Measurements from ENCODE around the gene ACAD9. TPM values are rescaled to one million over a fixed set of nuclear protein-coding genes. Genes with fewer than 3 reads are reported as not detected.

The ACAD9 gene
- total and polyA plus RNA-seq, 9 of the 15 experiments (the other 6 are each of a cell fraction or from before 2014, with no cell fraction given): 10.2 to 32.6 (median 22.8) TPM

DNA sequence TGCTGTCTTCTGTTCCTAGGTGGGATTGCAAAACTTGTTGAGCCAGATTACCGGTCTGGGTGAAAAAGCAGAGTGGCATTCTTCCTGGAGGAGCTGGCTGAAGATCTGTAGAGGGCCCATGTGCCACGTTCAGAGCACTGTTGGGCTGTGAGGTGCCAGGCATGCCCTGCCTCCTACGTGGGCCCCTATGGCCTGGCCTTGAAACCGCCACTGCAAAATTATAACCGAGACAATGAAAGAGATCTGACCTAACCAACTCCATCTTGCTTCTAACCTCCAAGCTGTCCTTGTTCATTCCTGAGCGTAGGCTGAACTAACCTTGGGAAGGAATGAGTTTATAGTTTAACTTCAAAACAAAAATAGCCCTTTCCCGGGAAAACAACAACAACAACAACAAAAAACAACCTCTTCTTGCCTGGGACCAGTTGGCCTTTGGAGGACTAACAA is 1.4 kb upstream of the ACAD9 start (continued):
- TF ChIP-seq, protein P1, sequence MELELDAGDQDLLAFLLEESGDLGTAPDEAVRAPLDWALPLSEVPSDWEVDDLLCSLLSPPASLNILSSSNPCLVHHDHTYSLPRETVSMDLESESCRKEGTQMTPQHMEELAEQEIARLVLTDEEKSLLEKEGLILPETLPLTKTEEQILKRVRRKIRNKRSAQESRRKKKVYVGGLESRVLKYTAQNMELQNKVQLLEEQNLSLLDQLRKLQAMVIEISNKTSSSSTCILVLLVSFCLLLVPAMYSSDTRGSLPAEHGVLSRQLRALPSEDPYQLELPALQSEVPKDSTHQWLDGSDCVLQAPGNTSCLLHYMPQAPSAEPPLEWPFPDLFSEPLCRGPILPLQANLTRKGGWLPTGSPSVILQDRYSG (tag; conservative IDR thresholded peaks at IDR 0.05; ENCODE audit: low read depth): peak; percentile 89
- TF ChIP-seq PHF20 (IDR thresholded peaks at IDR 0.05; ENCODE audit: partially characterized antibody) (no peak), DDX20 (tag; IDR thresholded peaks at IDR 0.05; ENCODE audit: low read depth) (peak; percentile 80), ZNF23 (CRISPR knock-in tag; IDR thresholded peaks at IDR 0.05) (peak; percentile 20; the same call in 1 of the 2 replicates), ZNF239 (CRISPR knock-in tag; IDR thresholded peaks at IDR 0.05) (peak; percentile 38; the same call in 1 of the 2 replicates), KLF1 (tag; IDR thresholded peaks at IDR 0.05) (no peak), ZC3H8 (IDR thresholded peaks at IDR 0.05) (no peak), HNRNPL (IDR thresholded peaks at IDR 0.05; ENCODE audit: low read depth, low read length) (no peak), GABPA (tag; conservative IDR thresholded peaks at IDR 0.05; ENCODE audit: low read depth) (0 out of 2 replicates have a peak, but pooled peaks have one; percentile 6), PYGO2 (tag; IDR thresholded peaks at IDR 0.05) (peak; percentile 82), ZNF79 (CRISPR knock-in tag; IDR thresholded peaks at IDR 0.05; ENCODE audit: low read depth) (0 out of 2 replicates have a peak, but pooled peaks have one; percentile 61), KLF6 (CRISPR knock-in tag; IDR thresholded peaks at IDR 0.05; ENCODE audit: borderline replicate concordance) (peak; percentile 82; the same call in 1 of the 2 replicates), KDM1A (IDR thresholded peaks at IDR 0.05) (no peak), U2AF1 (optimal IDR thresholded peaks at IDR 0.05; ENCODE audit: low read depth, low read length) (no peak), MAFF (IDR thresholded peaks at IDR 0.05; ENCODE audit: low read length) (no peak), ZBTB17 (CRISPR knock-in tag; IDR thresholded peaks at IDR 0.05) (0 out of 2 replicates have a peak, but pooled peaks have one; percentile 22), ZNF707 (CRISPR knock-in tag; conservative IDR thresholded peaks at IDR 0.05) (0 out of 2 replicates have a peak, but pooled peaks have one; percentile 20), TOE1 (IDR thresholded peaks at IDR 0.05; ENCODE audit: borderline replicate concordance) (no peak), TOE1 (CRISPR knock-in tag; IDR thresholded peaks at IDR 0.05; ENCODE audit: borderline replicate concordance, low read depth) (no peak), CBFA2T2 (conservative IDR thresholded peaks at IDR 0.05) (no peak), ZNF165 (CRISPR knock-in tag; IDR thresholded peaks at IDR 0.05; ENCODE audit: borderline replicate concordance) (0 out of 2 replicates have a peak, but pooled peaks have one; percentile 44), ZNF134 (CRISPR knock-in tag; conservative IDR thresholded peaks at IDR 0.05) (peak; percentile 53; the same call in 1 of the 2 replicates), ELF1 (tag; IDR thresholded peaks at IDR 0.05) (no peak)
- TF ChIP-seq, protein P2, sequence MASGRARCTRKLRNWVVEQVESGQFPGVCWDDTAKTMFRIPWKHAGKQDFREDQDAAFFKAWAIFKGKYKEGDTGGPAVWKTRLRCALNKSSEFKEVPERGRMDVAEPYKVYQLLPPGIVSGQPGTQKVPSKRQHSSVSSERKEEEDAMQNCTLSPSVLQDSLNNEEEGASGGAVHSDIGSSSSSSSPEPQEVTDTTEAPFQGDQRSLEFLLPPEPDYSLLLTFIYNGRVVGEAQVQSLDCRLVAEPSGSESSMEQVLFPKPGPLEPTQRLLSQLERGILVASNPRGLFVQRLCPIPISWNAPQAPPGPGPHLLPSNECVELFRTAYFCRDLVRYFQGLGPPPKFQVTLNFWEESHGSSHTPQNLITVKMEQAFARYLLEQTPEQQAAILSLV (tag; IDR thresholded peaks at IDR 0.05): peak; percentile 66; the same call in 1 of the 2 replicates
- TF ChIP-seq, protein P3, sequence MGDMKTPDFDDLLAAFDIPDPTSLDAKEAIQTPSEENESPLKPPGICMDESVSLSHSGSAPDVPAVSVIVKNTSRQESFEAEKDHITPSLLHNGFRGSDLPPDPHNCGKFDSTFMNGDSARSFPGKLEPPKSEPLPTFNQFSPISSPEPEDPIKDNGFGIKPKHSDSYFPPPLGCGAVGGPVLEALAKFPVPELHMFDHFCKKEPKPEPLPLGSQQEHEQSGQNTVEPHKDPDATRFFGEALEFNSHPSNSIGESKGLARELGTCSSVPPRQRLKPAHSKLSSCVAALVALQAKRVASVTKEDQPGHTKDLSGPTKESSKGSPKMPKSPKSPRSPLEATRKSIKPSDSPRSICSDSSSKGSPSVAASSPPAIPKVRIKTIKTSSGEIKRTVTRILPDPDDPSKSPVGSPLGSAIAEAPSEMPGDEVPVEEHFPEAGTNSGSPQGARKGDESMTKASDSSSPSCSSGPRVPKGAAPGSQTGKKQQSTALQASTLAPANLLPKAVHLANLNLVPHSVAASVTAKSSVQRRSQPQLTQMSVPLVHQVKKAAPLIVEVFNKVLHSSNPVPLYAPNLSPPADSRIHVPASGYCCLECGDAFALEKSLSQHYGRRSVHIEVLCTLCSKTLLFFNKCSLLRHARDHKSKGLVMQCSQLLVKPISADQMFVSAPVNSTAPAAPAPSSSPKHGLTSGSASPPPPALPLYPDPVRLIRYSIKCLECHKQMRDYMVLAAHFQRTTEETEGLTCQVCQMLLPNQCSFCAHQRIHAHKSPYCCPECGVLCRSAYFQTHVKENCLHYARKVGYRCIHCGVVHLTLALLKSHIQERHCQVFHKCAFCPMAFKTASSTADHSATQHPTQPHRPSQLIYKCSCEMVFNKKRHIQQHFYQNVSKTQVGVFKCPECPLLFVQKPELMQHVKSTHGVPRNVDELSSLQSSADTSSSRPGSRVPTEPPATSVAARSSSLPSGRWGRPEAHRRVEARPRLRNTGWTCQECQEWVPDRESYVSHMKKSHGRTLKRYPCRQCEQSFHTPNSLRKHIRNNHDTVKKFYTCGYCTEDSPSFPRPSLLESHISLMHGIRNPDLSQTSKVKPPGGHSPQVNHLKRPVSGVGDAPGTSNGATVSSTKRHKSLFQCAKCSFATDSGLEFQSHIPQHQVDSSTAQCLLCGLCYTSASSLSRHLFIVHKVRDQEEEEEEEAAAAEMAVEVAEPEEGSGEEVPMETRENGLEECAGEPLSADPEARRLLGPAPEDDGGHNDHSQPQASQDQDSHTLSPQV (IDR thresholded peaks at IDR 0.05): peak; percentile 96
